HepG2 (cell line): ENCODE measurements around the gene B3GNT9. TPM values are rescaled to one million over a fixed set of nuclear protein-coding genes. Genes with fewer than 3 reads are reported as not detected.
A peak's percentile ranks its signal among the peaks of the same experiment; 100 is the strongest.

Experiments
- ATF7-NPFF ChIP-seq: sonication (generic); formaldehyde crosslinking; IDR thresholded peaks from 2 replicates; pipeline ENCODE4 v1.8.1; 2023; ENCODE audit warnings: mild to moderate bottlenecking, low read depth, missing genetic modification reagents, moderate library complexity
- HES4 ChIP-seq: sonication (generic); formaldehyde crosslinking; IDR thresholded peaks from 2 replicates; pipeline ENCODE4 v1.9.0; 2021; ENCODE audit warnings: mild to moderate bottlenecking, missing genetic modification reagents, borderline replicate concordance
- KDM6A ChIP-seq: IDR thresholded peaks from 2 replicates; pipeline ENCODE4 v1.6.1; 2016; ENCODE audit warnings: low read depth
- RAD51 ChIP-seq: fragments of 450-650 bp; IDR thresholded peaks from 2 replicates; pipeline ENCODE4 v1.6.1; 2016; ENCODE audit warnings: borderline replicate concordance
- RFXANK ChIP-seq: IDR thresholded peaks from 2 replicates; pipeline ENCODE4 v1.6.1; 2016
- SRSF1 ChIP-seq: fragments of 200-400 bp; formaldehyde crosslinking; optimal IDR thresholded peaks from 2 replicates; pipeline ENCODE3; 2017; ENCODE audit warnings: mild to moderate bottlenecking, low read depth, low read length, moderate library complexity
- STAT6 ChIP-seq: sonication (generic); formaldehyde crosslinking; IDR thresholded peaks from 2 replicates; pipeline ENCODE4 v1.4.0; 2020; ENCODE audit warnings: missing genetic modification reagents, mild to moderate bottlenecking, borderline replicate concordance
- TGIF2 ChIP-seq: IDR thresholded peaks from 2 replicates; pipeline ENCODE4 v1.6.1; 2016; ENCODE audit warnings: control low read depth, missing compliant biosample characterization
- YEATS2 ChIP-seq: sonication (generic); formaldehyde crosslinking; IDR thresholded peaks from 2 replicates; pipeline ENCODE4 v1.4.0; 2020; ENCODE audit warnings: missing genetic modification reagents, borderline replicate concordance
- ZGPAT ChIP-seq: IDR thresholded peaks from 2 replicates; pipeline ENCODE4 v1.6.1; 2016; ENCODE audit warnings: mild to moderate bottlenecking
- ZNF276 ChIP-seq: sonication (generic); formaldehyde crosslinking; IDR thresholded peaks from 2 replicates; pipeline ENCODE4 v1.4.0; 2020; ENCODE audit warnings: mild to moderate bottlenecking, low read depth, missing genetic modification reagents
- ZNF550 ChIP-seq: sonication (generic); formaldehyde crosslinking; IDR thresholded peaks from 2 replicates; pipeline ENCODE4 v1.4.0; 2020; ENCODE audit warnings: mild to moderate bottlenecking, missing genetic modification reagents, borderline replicate concordance
- ZNF574 ChIP-seq: sonication (generic); formaldehyde crosslinking; IDR thresholded peaks from 2 replicates; pipeline ENCODE4 v1.4.0; 2020; ENCODE audit warnings: missing genetic modification reagents
- ZNF619 ChIP-seq: sonication (generic); formaldehyde crosslinking; IDR thresholded peaks from 2 replicates; pipeline ENCODE4 v1.4.0; 2020; ENCODE audit warnings: mild to moderate bottlenecking, missing genetic modification reagents
- ZNF710 ChIP-seq: sonication (generic); formaldehyde crosslinking; IDR thresholded peaks from 2 replicates; pipeline ENCODE4 v1.5.0; 2020; ENCODE audit warnings: mild to moderate bottlenecking, missing genetic modification reagents, borderline replicate concordance
- ZNF766 ChIP-seq: sonication (generic); formaldehyde crosslinking; IDR thresholded peaks from 2 replicates; pipeline ENCODE4 v1.5.0; 2020; ENCODE audit warnings: missing genetic modification reagents, borderline replicate concordance
- ZNF776 ChIP-seq: sonication (generic); formaldehyde crosslinking; IDR thresholded peaks from 2 replicates; pipeline ENCODE4 v1.4.0; 2020; ENCODE audit warnings: mild to moderate bottlenecking, missing genetic modification reagents
- ZNF777 ChIP-seq: sonication (generic); formaldehyde crosslinking; IDR thresholded peaks from 2 replicates; pipeline ENCODE4 v1.4.0; 2020; ENCODE audit warnings: missing genetic modification reagents
- ZSCAN9 ChIP-seq: IDR thresholded peaks from 2 replicates; pipeline ENCODE4 v1.6.1; 2016; ENCODE audit warnings: borderline replicate concordance
- polyA plus RNA-seq, 8 experiments: library from polyadenylated mRNA; depleted of rRNA in 3 of 8; stranded (reverse) in 7 of 8; unstranded in 1 of 8; fragments of >200 nt; fragmentation: Illumina TruSeq in 4 of 8; extraction: Trizol in 4 of 8; gene quantifications; 2 replicates each; pipeline versions ENCODE4 v1.2.1 to v1.2.3, GENCODE V29; 2011 to 2016; ENCODE audit warnings: low read depth in 4 of 8, missing spikeins in 1 of 8, mixed read lengths in 1 of 8; ENCODE audit not compliant: insufficient read depth in 1 of 8
- total RNA-seq, 5 experiments: library from RNA; depleted of rRNA; stranded (reverse); fragments of >200 nt; fragmentation: Illumina TruSeq; extraction: Trizol; gene quantifications; 2 replicates each; pipeline ENCODE4 v1.2.3, GENCODE V29; 2016; ENCODE audit warnings: low read depth in 1 of 5

The B3GNT9 gene
- total and polyA plus RNA-seq, 2 of the 13 experiments (the other 11 are each of a cell fraction or from before 2014, with no cell fraction given) = 1.5 to 3.1 TPM

- 0 out of 2 replicates have a peak, but pooled peaks have one; percentile 22 for TF ChIP-seq ZNF574 (CRISPR knock-in tag)
- TF ChIP-seq ZNF276 = peak; percentile 73; the same call in 1 of the 2 replicates
- no peak for TF ChIP-seq RFXANK (CRISPR knock-in tag)
- no peak for TF ChIP-seq ZNF777 (CRISPR knock-in tag)
- no peak for TF ChIP-seq KDM6A
- TF ChIP-seq HES4 (CRISPR knock-in tag) = no peak
- TF ChIP-seq ZSCAN9 (CRISPR knock-in tag) = no peak
- no peak for TF ChIP-seq ZNF619 (CRISPR knock-in tag)
- TF ChIP-seq ZGPAT (CRISPR knock-in tag) = peak; percentile 62; the same call in 1 of the 2 replicates
- TF ChIP-seq ZNF766 (CRISPR knock-in tag) = no peak
- 0 out of 2 replicates have a peak, but pooled peaks have one; percentile 57 for TF ChIP-seq STAT6 (CRISPR knock-in tag)
- TF ChIP-seq ATF7-NPFF (CRISPR knock-in tag) = peak; percentile 66; the same call in 1 of the 2 replicates
- TF ChIP-seq ZNF710 = 0 out of 2 replicates have a peak, but pooled peaks have one; percentile 15
- TF ChIP-seq ZNF776 (CRISPR knock-in tag) = peak; percentile 71; the same call in 1 of the 2 replicates
- peak; percentile 72 for TF ChIP-seq RAD51
- peak; percentile 41; the same call in 1 of the 2 replicates for TF ChIP-seq TGIF2 (CRISPR knock-in tag)
- peak; percentile 89 for TF ChIP-seq ZNF550 (CRISPR knock-in tag)
- TF ChIP-seq YEATS2 (CRISPR knock-in tag) = peak; percentile 43; the same call in 1 of the 2 replicates
- peak; percentile 2 for TF ChIP-seq SRSF1
Measured at GRCh38 chr16:67150833-67151396, at the start of gene B3GNT9 (continued).
